ENCODE measurements around the gene FUBP1.

- TF ChIP-seq EZH2phosphoT487 (IDR thresholded peaks at IDR 0.05; ENCODE audit: low read length) = no peak
- no peak for TF ChIP-seq CTCF (IDR thresholded peaks at IDR 0.05; ENCODE audit: low read length)
- no peak for TF ChIP-seq EZH2 (optimal IDR thresholded peaks at IDR 0.05; ENCODE audit: low read depth, low read length)
Measured at GRCh38 chr1:77978293-77978968, 441 bp downstream of the FUBP1 start.
